HEK293 (cell line): ENCODE results near the gene FERMT3.

Experiments
- CTCF ChIA-PET: fragments of 350-600 bp; formaldehyde crosslinking; extraction: SDS; loops from one replicate; lab custom pipeline; 2021; ENCODE audit warnings: antibody characterized with exemption; lab: Yijun Ruan, JAX
- POLR2A ChIA-PET: fragments of 300-600 bp; formaldehyde crosslinking; extraction: SDS; loops from one replicate; lab custom pipeline; 2020; ENCODE audit warnings: antibody characterized with exemption, inconsistent platforms; lab: Yijun Ruan, JAX
- H3K27ac ChIP-seq: fragments of 200-500 bp; sonication (Bioruptor generic); 2 replicates; pipeline ENCODE4 v1.5.1; 2014; ENCODE audit warnings: low read depth, low read length, control low read depth, inconsistent platforms; ENCODE audit errors: extremely low read depth
- H3K36me3 ChIP-seq, 2 experiments: fragments of 200-500 bp in 1 of 2; sonication (Bioruptor generic) in 1 of 2; 1 replicate in 1 of 2; 2 replicates in 1 of 2; pipeline ENCODE4 v1.5.1; 2014 to 2017; ENCODE audit warnings: inconsistent platforms in 2 of 2, low read length in 2 of 2; ENCODE audit not compliant: control insufficient read depth in 2 of 2, insufficient read depth in 1 of 2
- H3K4me1 ChIP-seq: fragments of 200-500 bp; sonication (Bioruptor generic); 2 replicates; pipeline ENCODE4 v1.5.1; 2014; ENCODE audit warnings: mild to moderate bottlenecking, low read length, inconsistent platforms; ENCODE audit not compliant: control insufficient read depth, insufficient read depth
- H3K4me3 ChIP-seq: 2 replicates; pipeline ENCODE4 v1.5.1; 2011; ENCODE audit warnings: low read depth, mild to moderate bottlenecking, control low read depth, low read length, moderate library complexity
- H3K9me3 ChIP-seq: fragments of 200-500 bp; sonication (Bioruptor generic); 2 replicates; pipeline ENCODE4 v1.5.1; 2014; ENCODE audit warnings: low read depth, low read length, inconsistent platforms; ENCODE audit not compliant: control insufficient read depth, insufficient read depth
- GLI2 ChIP-seq: fragments of 450-650 bp; formaldehyde crosslinking; IDR thresholded peaks from 2 replicates; pipeline ENCODE4; 2017; ENCODE audit warnings: missing biosample characterization, missing genetic modification characterization, low read depth, borderline replicate concordance
- HOXC10 ChIP-seq: sonication (generic); formaldehyde crosslinking; IDR thresholded peaks from 2 replicates; pipeline ENCODE4 v1.8.1; 2023; ENCODE audit warnings: mild to moderate bottlenecking, missing genetic modification reagents
- OSR2 ChIP-seq: fragments of 450-650 bp; formaldehyde crosslinking; IDR thresholded peaks from 2 replicates; pipeline ENCODE4 v1.5.1; 2016; ENCODE audit warnings: missing biosample characterization, missing genetic modification characterization
- SALL2 ChIP-seq: fragments of 450-650 bp; formaldehyde crosslinking; IDR thresholded peaks from 2 replicates; pipeline ENCODE4 v1.5.0; 2017; ENCODE audit warnings: missing biosample characterization, mild to moderate bottlenecking, missing genetic modification characterization, borderline replicate concordance
- SP3 ChIP-seq: fragments of 450-650 bp; formaldehyde crosslinking; IDR thresholded peaks from 2 replicates; pipeline ENCODE4 v1.5.1; 2016; ENCODE audit warnings: missing biosample characterization, missing genetic modification characterization
- YY1 ChIP-seq: fragments of 450-650 bp; formaldehyde crosslinking; IDR thresholded peaks from 2 replicates; pipeline ENCODE4 v1.5.1; 2018; ENCODE audit warnings: missing biosample characterization, missing genetic modification characterization
- ZBTB1 ChIP-seq: fragments of 450-650 bp; formaldehyde crosslinking; IDR thresholded peaks from 2 replicates; pipeline ENCODE4 v1.5.1; 2016; ENCODE audit warnings: missing biosample characterization, missing genetic modification characterization
- ZBTB48 ChIP-seq: fragments of 450-650 bp; formaldehyde crosslinking; IDR thresholded peaks from 2 replicates; pipeline ENCODE4 v1.5.1; 2016; ENCODE audit warnings: missing biosample characterization, missing genetic modification characterization
- ZBTB7A ChIP-seq: fragments of 450-650 bp; formaldehyde crosslinking; IDR thresholded peaks from 2 replicates; pipeline ENCODE4 v1.5.1; 2016; ENCODE audit warnings: low read depth, missing biosample characterization, missing genetic modification characterization
- ZEB2 ChIP-seq: fragments of 450-650 bp; formaldehyde crosslinking; IDR thresholded peaks from 2 replicates; pipeline ENCODE4 v1.5.1; 2016; ENCODE audit warnings: missing biosample characterization, missing genetic modification characterization
- ZFHX2 ChIP-seq: fragments of 450-650 bp; formaldehyde crosslinking; conservative IDR thresholded peaks from 2 replicates; pipeline ENCODE4 v1.5.1; 2016; ENCODE audit warnings: missing biosample characterization, missing genetic modification characterization
- ZNF112 ChIP-seq: fragments of 450-650 bp; formaldehyde crosslinking; IDR thresholded peaks from 2 replicates; pipeline ENCODE4 v1.5.0; 2017; ENCODE audit warnings: missing biosample characterization, missing genetic modification characterization
- ZNF133 ChIP-seq: fragments of 450-650 bp; formaldehyde crosslinking; IDR thresholded peaks from 2 replicates; pipeline ENCODE4 v1.5.1; 2016; ENCODE audit warnings: missing biosample characterization, missing genetic modification characterization
- ZNF140 ChIP-seq: fragments of 450-650 bp; formaldehyde crosslinking; IDR thresholded peaks from 2 replicates; pipeline ENCODE4 v1.5.1; 2016; ENCODE audit warnings: missing biosample characterization, missing genetic modification characterization
- ZNF16 ChIP-seq: fragments of 450-650 bp; formaldehyde crosslinking; IDR thresholded peaks from 2 replicates; pipeline ENCODE4 v1.5.1; 2016; ENCODE audit warnings: low read depth, missing biosample characterization, missing genetic modification characterization
- ZNF214 ChIP-seq: fragments of 450-650 bp; formaldehyde crosslinking; IDR thresholded peaks from 2 replicates; pipeline ENCODE4 v1.5.1; 2017; ENCODE audit warnings: missing biosample characterization, mild to moderate bottlenecking, missing genetic modification characterization, borderline replicate concordance
- ZNF341 ChIP-seq: fragments of 450-650 bp; formaldehyde crosslinking; IDR thresholded peaks from 2 replicates; pipeline ENCODE4; 2016; ENCODE audit warnings: low read depth, missing biosample characterization, missing genetic modification characterization
- ZNF354C ChIP-seq: fragments of 450-650 bp; formaldehyde crosslinking; IDR thresholded peaks from 2 replicates; pipeline ENCODE4 v1.5.1; 2016; ENCODE audit warnings: missing biosample characterization, missing genetic modification characterization, low read depth, borderline replicate concordance
- ZNF366 ChIP-seq: fragments of 450-650 bp; formaldehyde crosslinking; conservative IDR thresholded peaks from 2 replicates; pipeline ENCODE4 v1.5.1; 2016; ENCODE audit warnings: missing biosample characterization, missing genetic modification characterization
- ZNF433 ChIP-seq: fragments of 450-650 bp; formaldehyde crosslinking; IDR thresholded peaks from 2 replicates; pipeline ENCODE4 v1.5.1; 2016; ENCODE audit warnings: missing biosample characterization, missing genetic modification characterization, low read depth
- ZNF48 ChIP-seq: fragments of 450-650 bp; formaldehyde crosslinking; IDR thresholded peaks from 2 replicates; pipeline ENCODE4 v1.5.1; 2016; ENCODE audit warnings: missing biosample characterization, missing genetic modification characterization
- ZNF501 ChIP-seq: fragments of 450-650 bp; formaldehyde crosslinking; IDR thresholded peaks from 2 replicates; pipeline ENCODE4 v1.5.1; 2016; ENCODE audit warnings: missing biosample characterization, missing genetic modification characterization
- ZNF548 ChIP-seq: fragments of 450-650 bp; formaldehyde crosslinking; IDR thresholded peaks from 2 replicates; pipeline ENCODE4 v1.5.1; 2016; ENCODE audit warnings: missing biosample characterization, missing genetic modification characterization
- ZNF580 ChIP-seq: fragments of 450-650 bp; formaldehyde crosslinking; IDR thresholded peaks from 2 replicates; pipeline ENCODE4 v1.5.1; 2016; ENCODE audit warnings: missing biosample characterization, missing genetic modification characterization
- ZNF600 ChIP-seq: fragments of 450-650 bp; formaldehyde crosslinking; IDR thresholded peaks from 2 replicates; pipeline ENCODE4 v1.5.1; 2016; ENCODE audit warnings: missing biosample characterization, missing genetic modification characterization
- ZNF624 ChIP-seq: fragments of 450-650 bp; formaldehyde crosslinking; IDR thresholded peaks from 2 replicates; pipeline ENCODE4 v1.5.1; 2017; ENCODE audit warnings: missing biosample characterization, missing genetic modification characterization
- ZNF701 ChIP-seq: fragments of 450-650 bp; formaldehyde crosslinking; IDR thresholded peaks from 2 replicates; pipeline ENCODE4 v1.5.1; 2016; ENCODE audit warnings: missing biosample characterization, missing genetic modification characterization
- ZNF76 ChIP-seq: fragments of 450-650 bp; formaldehyde crosslinking; IDR thresholded peaks from 2 replicates; pipeline ENCODE4; 2016; ENCODE audit warnings: low read depth, missing biosample characterization, missing genetic modification characterization, borderline replicate concordance
- ZNF785 ChIP-seq: fragments of 450-650 bp; formaldehyde crosslinking; IDR thresholded peaks from 2 replicates; pipeline ENCODE4 v1.5.1; 2016; ENCODE audit warnings: missing biosample characterization, missing genetic modification characterization
- ZNF792 ChIP-seq: fragments of 450-650 bp; formaldehyde crosslinking; IDR thresholded peaks from 2 replicates; pipeline ENCODE4 v1.5.1; 2016; ENCODE audit warnings: missing biosample characterization, missing genetic modification characterization
- ZNF830 ChIP-seq: fragments of 450-650 bp; IDR thresholded peaks from 2 replicates; pipeline ENCODE4 v1.5.0; 2018; ENCODE audit warnings: missing biosample characterization, missing genetic modification characterization, low read depth, mild to moderate bottlenecking, moderate library complexity
- TF ChIP-seq, protein P1 (sequence below): fragments of 450-650 bp; formaldehyde crosslinking; IDR thresholded peaks from 2 replicates; pipeline ENCODE4 v1.5.1; 2016; ENCODE audit warnings: missing biosample characterization, missing genetic modification characterization, borderline replicate concordance

The FERMT3 gene

DNA sequence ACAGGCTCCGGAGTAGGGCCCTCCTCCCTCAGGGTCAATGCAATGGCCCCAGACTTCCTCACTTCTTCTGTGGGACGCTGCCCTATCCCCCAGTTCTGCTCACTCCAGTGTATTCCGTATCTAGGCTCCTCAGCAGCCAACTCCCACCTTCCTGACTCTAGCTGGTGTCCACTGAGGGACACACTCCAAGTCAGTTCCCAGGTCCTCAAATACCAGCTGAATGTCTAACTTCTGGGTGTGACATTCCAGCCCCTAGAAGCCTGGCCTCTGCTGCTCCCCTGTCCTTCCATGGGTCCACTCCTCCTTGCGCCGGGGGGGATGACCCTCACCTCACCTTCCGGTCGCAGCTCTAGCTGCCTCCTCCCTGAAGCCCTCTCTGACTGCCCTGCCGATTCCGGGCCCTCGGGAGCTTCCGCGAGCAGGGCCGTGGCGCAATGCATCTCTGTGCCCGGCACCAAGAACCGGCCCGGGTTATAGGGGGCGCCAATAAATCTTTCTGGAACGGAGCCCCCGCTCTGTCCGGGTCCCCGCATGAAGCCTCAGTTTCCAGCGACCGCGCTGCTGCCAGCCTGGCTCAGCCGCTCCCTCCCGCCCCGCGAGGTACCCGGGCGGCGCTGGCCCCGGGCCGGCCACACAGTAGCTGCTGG, 62.5 kb downstream of the FERMT3 start (continued):
- TF ChIP-seq ZNF580 (tag by site-specific recombination) (peak; percentile 98), ZBTB48 (0 out of 2 replicates have a peak, but pooled peaks have one; percentile 8), ZBTB1 (tag by site-specific recombination) (no peak), ZNF214 (tag by site-specific recombination) (no peak), ZNF341 (tag by site-specific recombination) (0 out of 2 replicates have a peak, but pooled peaks have one; percentile 49), ZNF548 (no peak), ZBTB7A (tag by site-specific recombination) (no peak), ZNF16 (0 out of 2 replicates have a peak, but pooled peaks have one; percentile 13), ZNF366 (tag by site-specific recombination) (0 out of 2 replicates have a peak, but pooled peaks have one; percentile 14), SP3 (tag by site-specific recombination) (peak; percentile 53; the same call in 1 of the 2 replicates)
- TF ChIP-seq, all 188 proteins: peak for 14

DNA sequence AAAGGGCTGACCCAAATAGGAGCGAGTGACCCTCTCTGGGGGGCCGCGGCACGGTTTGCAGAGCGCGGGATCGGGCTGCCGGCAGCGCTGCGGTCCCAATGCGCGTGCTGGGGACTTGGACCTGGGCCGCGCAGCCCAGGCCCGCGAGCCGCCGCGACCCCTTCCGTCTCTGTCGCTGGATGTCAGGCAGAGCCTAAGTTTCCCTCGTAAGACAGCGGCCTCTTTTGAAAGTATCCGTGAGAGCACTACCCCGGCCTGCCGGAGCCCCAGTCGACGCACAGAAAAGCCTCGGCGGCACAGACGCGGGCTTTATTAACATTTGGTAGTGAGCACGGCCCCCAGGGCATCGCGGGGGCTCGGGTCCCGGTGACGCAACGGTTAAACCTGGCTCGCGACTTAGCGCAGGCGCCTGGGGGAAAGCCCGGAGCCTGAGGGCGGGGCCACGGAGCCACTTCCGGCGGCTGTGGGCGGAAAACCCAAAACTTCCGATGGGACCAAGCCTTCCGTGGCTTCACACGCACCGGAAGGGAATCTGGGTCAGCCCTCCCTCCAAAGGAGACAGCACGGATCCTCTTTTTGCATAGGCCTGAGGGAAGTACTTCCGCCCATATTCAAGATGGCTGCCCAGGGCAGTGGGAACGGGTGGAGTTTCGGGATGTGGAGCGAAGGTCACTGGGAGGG, 63.2 kb downstream of the FERMT3 start:
- ChIA-PET CTCF (interaction anchor here (0.6 to 6.8 kb wide), 14 partner anchors 18 to 422 kb away, joined by 3 to 81 read pairs (median 4); partner anchors contain the start of genes CATSPERZ, ESRRA, NUDT22 and PLCB3), POLR2A (interaction anchor here (0.8 to 7.0 kb wide), 12 partner anchors 12 to 85 kb away, joined by 3 to 96 read pairs (median 12); partner anchors contain the start of genes BAD, ESRRA, FKBP2 and GPR137)
- Histone ChIP-seq H3K36me3 (peaks cover 0 to 26% of the 10 kb centered on the region in 2 experiments; a peak in 1 of 3 replicates), H3K9me3 (no peaks in the 10 kb centered on the region), H3K4me3 (peak overlapping the region; percentile 70), H3K27ac (peak overlapping the region; percentile 83), H3K4me1 (0 out of 2 replicates have a peak, but pooled peaks cover 2% of the 10 kb centered on the region)
- no peak for TF ChIP-seq ZNF785 (tag by site-specific recombination)
- TF ChIP-seq HOXC10: no peak
- no peak for TF ChIP-seq ZNF701 (tag by site-specific recombination)
- TF ChIP-seq ZEB2 (tag by site-specific recombination): peak; percentile 84
- no peak for TF ChIP-seq ZNF140 (tag by site-specific recombination)
- no peak for TF ChIP-seq SALL2 (tag by site-specific recombination)
- no peak; the same call in 1 of the 2 replicates for TF ChIP-seq ZNF501 (tag by site-specific recombination)
- TF ChIP-seq ZNF600 (tag by site-specific recombination): no peak
- no peak for TF ChIP-seq ZNF112 (tag by site-specific recombination)
- no peak for TF ChIP-seq ZNF433 (tag by site-specific recombination)
- TF ChIP-seq ZNF48 (tag by site-specific recombination): no peak
- no peak for TF ChIP-seq ZNF354C (tag by site-specific recombination)
- TF ChIP-seq OSR2 (tag by site-specific recombination): peak; percentile 25; the same call in 1 of the 2 replicates
- TF ChIP-seq, protein P1, sequence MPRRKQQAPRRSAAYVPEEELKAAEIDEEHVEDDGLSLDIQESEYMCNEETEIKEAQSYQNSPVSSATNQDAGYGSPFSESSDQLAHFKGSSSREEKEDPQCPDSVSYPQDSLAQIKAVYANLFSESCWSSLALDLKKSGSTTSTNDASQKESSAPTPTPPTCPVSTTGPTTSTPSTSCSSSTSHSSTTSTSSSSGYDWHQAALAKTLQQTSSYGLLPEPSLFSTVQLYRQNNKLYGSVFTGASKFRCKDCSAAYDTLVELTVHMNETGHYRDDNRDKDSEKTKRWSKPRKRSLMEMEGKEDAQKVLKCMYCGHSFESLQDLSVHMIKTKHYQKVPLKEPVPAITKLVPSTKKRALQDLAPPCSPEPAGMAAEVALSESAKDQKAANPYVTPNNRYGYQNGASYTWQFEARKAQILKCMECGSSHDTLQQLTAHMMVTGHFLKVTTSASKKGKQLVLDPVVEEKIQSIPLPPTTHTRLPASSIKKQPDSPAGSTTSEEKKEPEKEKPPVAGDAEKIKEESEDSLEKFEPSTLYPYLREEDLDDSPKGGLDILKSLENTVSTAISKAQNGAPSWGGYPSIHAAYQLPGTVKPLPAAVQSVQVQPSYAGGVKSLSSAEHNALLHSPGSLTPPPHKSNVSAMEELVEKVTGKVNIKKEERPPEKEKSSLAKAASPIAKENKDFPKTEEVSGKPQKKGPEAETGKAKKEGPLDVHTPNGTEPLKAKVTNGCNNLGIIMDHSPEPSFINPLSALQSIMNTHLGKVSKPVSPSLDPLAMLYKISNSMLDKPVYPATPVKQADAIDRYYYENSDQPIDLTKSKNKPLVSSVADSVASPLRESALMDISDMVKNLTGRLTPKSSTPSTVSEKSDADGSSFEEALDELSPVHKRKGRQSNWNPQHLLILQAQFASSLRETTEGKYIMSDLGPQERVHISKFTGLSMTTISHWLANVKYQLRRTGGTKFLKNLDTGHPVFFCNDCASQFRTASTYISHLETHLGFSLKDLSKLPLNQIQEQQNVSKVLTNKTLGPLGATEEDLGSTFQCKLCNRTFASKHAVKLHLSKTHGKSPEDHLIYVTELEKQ (tag by site-specific recombination): no peak
- TF ChIP-seq ZFHX2 (tag by site-specific recombination): peak; percentile 75
- TF ChIP-seq ZBTB1 (tag by site-specific recombination): no peak
- no peak for TF ChIP-seq ZNF792 (tag by site-specific recombination)
- TF ChIP-seq YY1 (tag by site-specific recombination): peak; percentile 97
- TF ChIP-seq ZNF624 (tag by site-specific recombination): no peak
- no peak for TF ChIP-seq ZNF133 (tag by site-specific recombination)
- TF ChIP-seq GLI2 (tag by site-specific recombination): no peak
- no peak for TF ChIP-seq ZNF16
- peak; percentile 97; the same call in 1 of the 2 replicates for TF ChIP-seq ZNF76 (tag by site-specific recombination)
- TF ChIP-seq ZNF830 (tag by site-specific recombination): no peak
